Measurements from ENCODE around the gene BCL2L1.

BCL2L1 gene

DNA sequence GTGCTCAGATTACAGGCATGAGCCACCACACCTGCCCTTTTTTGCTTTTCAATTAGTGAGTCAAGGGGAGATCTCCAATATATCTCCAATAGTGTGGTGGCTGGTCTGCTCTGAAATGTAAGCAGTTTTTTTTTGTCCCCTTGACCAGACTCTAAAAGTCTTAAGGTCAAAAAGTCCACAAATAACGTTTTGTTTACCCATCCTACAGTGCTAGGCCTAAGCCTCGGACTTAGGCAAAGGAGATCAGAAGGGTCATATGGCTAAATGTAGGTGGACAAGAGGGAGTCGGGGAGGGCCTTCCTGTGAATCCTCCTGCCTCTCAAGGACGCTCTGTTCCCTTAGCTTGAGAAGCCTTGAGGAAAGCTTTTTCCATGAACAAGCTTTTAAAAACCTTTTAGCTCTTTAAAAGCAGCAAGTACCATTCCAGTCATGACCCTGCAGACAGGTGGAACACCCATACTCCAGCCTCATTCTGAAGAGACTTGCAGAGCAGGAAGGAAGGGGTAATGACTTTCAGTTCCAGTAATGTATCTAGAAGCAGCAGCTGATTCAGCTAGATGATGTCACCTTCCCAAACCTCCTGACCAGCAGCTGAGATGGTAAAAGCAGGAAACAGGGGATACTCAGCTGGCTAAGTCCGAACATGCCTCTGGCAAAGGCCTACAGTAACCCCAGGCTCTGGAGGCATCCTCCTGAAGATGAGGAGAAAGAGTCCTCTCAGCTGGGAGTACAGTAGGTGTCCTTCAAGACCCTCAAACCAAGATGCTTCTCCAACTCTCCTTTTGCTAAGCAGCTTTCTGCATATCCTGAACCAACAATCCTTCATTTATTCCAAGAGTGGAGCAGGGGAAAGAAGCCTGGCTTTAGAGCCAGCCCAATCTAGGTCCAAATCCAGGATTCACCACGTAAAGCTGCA is 23.6 kb downstream of the BCL2L1 start:
- no peaks in the 10 kb centered on the region for H3K9me3 ChIP-seq (ENCODE audit: control extremely low read depth in 1 of 5, control insufficient read depth in 4 of 5, insufficient read depth in 2 of 5, low read depth in 1 of 5, low read length in 4 of 5)
- ChIA-PET POLR2A (interaction anchor here (0.6 kb wide), 1 partner anchor 18 kb away, joined by 3 read pairs; no protein-coding TSS in a partner anchor), CTCF (interaction anchor here (1.0 to 11.2 kb wide), 10 partner anchors 9 to 37 kb away, joined by 3 to 67 read pairs (median 8); partner anchors contain the start of gene BCL2L1)
- DNase-seq: peak in 2 of 3 donors; percentile 55 to 69
- H3K27ac ChIP-seq (ENCODE audit: insufficient read depth in 1 of 2, low read depth in 1 of 2, low read length in 2 of 2, poor library complexity in 1 of 2, severe bottlenecking in 2 of 2): peak overlapping the region in 1 of 2 experiments; percentile 61
- no peaks in the 10 kb centered on the region for H3K27me3 ChIP-seq (replicated peaks in 2 of 5; ENCODE audit: control insufficient read depth in 4 of 5, insufficient read depth in 5 of 5, low read length in 4 of 5)
- H3K4me3 ChIP-seq (ENCODE audit: control insufficient read depth in 1 of 7, extremely low read depth in 1 of 7, insufficient read depth in 4 of 7, low read depth in 2 of 7, low read length in 6 of 7): peak overlapping the region in 1 of 7 experiments; percentile 30
- peaks cover 0 to 34% (median 23%) of the 10 kb centered on the region in 4 experiments for H3K4me1 ChIP-seq (ENCODE audit: control extremely low read depth in 1 of 4, control insufficient read depth in 4 of 4, insufficient read depth in 4 of 4, low read length in 3 of 4)
- H3K36me3 ChIP-seq (ENCODE audit: control insufficient read depth in 4 of 4, insufficient read depth in 4 of 4, low read length in 3 of 4): peaks cover 6 to 30% (median 13%) of the 10 kb centered on the region in 4 experiments
- WGBS (ENCODE audit: insufficient coverage): 83% methylated on average over 3 of the region's 6 CpGs

- H3K27me3 ChIP-seq (replicated peaks in 2 of 5; ENCODE audit: control insufficient read depth in 4 of 5, insufficient read depth in 5 of 5, low read length in 4 of 5): no peaks in the 10 kb centered on the region
- 100% methylated on average over 6 of the region's 8 CpGs for WGBS (ENCODE audit: insufficient coverage)
- no peaks in the 10 kb centered on the region for H3K9me3 ChIP-seq (ENCODE audit: control extremely low read depth in 1 of 5, control insufficient read depth in 4 of 5, insufficient read depth in 2 of 5, low read depth in 1 of 5, low read length in 4 of 5)
- H3K36me3 ChIP-seq (ENCODE audit: control insufficient read depth in 4 of 4, insufficient read depth in 4 of 4, low read length in 3 of 4): peaks cover 6 to 30% (median 13%) of the 10 kb centered on the region in 4 experiments
- H3K27ac ChIP-seq (ENCODE audit: insufficient read depth in 1 of 2, low read depth in 1 of 2, low read length in 2 of 2, poor library complexity in 1 of 2, severe bottlenecking in 2 of 2): no peak overlapping the region
- peaks cover 0 to 42% (median 28%) of the 10 kb centered on the region in 4 experiments for H3K4me1 ChIP-seq (ENCODE audit: control extremely low read depth in 1 of 4, control insufficient read depth in 4 of 4, insufficient read depth in 4 of 4, low read length in 3 of 4)
- DNase-seq: no peak
- no peak overlapping the region for H3K4me3 ChIP-seq (ENCODE audit: control insufficient read depth in 1 of 7, extremely low read depth in 1 of 7, insufficient read depth in 4 of 7, low read depth in 2 of 7, low read length in 6 of 7)
- POLR2A ChIA-PET: no interaction called here
- CTCF ChIA-PET: interaction anchor here (1.0 to 11.2 kb wide), 8 partner anchors 9 to 37 kb away, joined by 3 to 67 read pairs (median 8); partner anchors contain the start of gene BCL2L1
These were observed 24.3 kb downstream of the BCL2L1 start for GRCh38 chr20:31698243-31698802.

DNA sequence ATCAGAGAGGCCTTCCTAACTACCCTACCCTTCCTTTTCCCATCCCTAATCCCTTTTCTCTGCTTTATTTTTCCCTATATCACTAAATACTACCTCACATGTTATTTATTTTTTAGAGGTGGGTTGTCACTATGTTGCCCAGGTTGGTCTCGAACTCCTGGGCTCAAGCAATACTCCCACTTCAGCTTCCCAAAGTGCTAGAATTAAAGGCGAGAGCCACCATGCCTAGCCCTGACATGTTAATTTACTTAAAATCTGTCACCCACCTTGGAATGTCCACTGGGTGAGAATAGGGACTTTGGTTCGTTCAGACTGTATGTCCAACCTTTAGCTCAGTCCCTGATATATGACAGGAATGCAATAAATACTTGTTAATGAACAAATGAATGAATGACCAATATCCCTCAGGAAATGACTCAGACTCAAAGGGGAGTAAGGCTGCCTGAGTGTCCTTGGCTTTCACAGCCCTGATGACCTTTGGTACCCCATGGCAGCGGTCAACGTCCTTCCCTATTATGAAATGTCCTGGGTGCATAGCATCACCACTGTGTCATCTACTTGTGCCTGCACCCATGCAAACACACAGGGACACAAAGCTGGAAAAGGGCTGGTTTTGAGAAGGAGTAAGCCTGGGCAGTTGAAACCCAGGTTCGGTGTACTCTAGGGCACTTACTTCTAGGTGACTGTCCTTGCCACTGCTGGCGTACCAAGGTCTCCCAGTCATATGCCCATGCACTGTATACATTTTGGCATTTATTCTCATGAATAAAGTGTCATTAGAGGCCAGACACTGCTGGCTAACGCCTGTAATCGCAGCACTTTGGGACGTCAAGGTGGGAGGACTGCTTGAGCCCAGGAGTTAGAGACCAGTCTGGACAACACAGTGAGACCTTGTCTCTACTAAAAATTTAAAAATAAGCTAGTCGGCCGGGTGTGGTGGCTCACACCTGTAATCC is 26.5 kb downstream of the BCL2L1 start:
- Histone ChIP-seq H3K27ac (ENCODE audit: insufficient read depth in 1 of 2, low read depth in 1 of 2, low read length in 2 of 2, poor library complexity in 1 of 2, severe bottlenecking in 2 of 2) (no peak overlapping the region), H3K36me3 (ENCODE audit: control insufficient read depth in 4 of 4, insufficient read depth in 4 of 4, low read length in 3 of 4) (peaks cover 8 to 21% (median 12%) of the 10 kb centered on the region in 4 experiments), H3K4me1 (ENCODE audit: control extremely low read depth in 1 of 4, control insufficient read depth in 4 of 4, insufficient read depth in 4 of 4, low read length in 3 of 4) (peaks cover 0 to 48% (median 40%) of the 10 kb centered on the region in 4 experiments), H3K27me3 (replicated peaks in 2 of 5; ENCODE audit: control insufficient read depth in 4 of 5, insufficient read depth in 5 of 5, low read length in 4 of 5) (no peaks in the 10 kb centered on the region), H3K4me3 (ENCODE audit: control insufficient read depth in 1 of 7, extremely low read depth in 1 of 7, insufficient read depth in 4 of 7, low read depth in 2 of 7, low read length in 6 of 7) (no peak overlapping the region), H3K9me3 (ENCODE audit: control extremely low read depth in 1 of 5, control insufficient read depth in 4 of 5, insufficient read depth in 2 of 5, low read depth in 1 of 5, low read length in 4 of 5) (no peaks in the 10 kb centered on the region)
- DNase-seq: no peak
- ChIA-PET POLR2A (interaction anchor here (0.5 kb wide), 1 partner anchor 38 kb away, joined by 4 read pairs; no protein-coding TSS in a partner anchor), CTCF (interaction anchor here (0.8 to 11.2 kb wide), 8 partner anchors 9 to 33 kb away, joined by 3 to 67 read pairs (median 4); partner anchors contain the start of gene BCL2L1)
- 97% methylated on average over 9 of the region's 12 CpGs for WGBS (ENCODE audit: insufficient coverage)

- POLR2A ChIA-PET: interaction anchor here (1.0 kb wide), 1 partner anchor 11 kb away, joined by 4 read pairs; no protein-coding TSS in a partner anchor
- 96% methylated on average over 4 of the region's 5 CpGs for WGBS (ENCODE audit: insufficient coverage)
- CTCF ChIA-PET: interaction anchor here (0.8 to 11.2 kb wide), 8 partner anchors 10 to 63 kb away, joined by 3 to 67 read pairs (median 4); partner anchors contain the start of gene BCL2L1
- no peak overlapping the region for H3K4me3 ChIP-seq (ENCODE audit: control insufficient read depth in 1 of 7, extremely low read depth in 1 of 7, insufficient read depth in 4 of 7, low read depth in 2 of 7, low read length in 6 of 7)
- H3K9me3 ChIP-seq (ENCODE audit: control extremely low read depth in 1 of 5, control insufficient read depth in 4 of 5, insufficient read depth in 2 of 5, low read depth in 1 of 5, low read length in 4 of 5): no peaks in the 10 kb centered on the region
- H3K27me3 ChIP-seq (replicated peaks in 2 of 5; ENCODE audit: control insufficient read depth in 4 of 5, insufficient read depth in 5 of 5, low read length in 4 of 5): no peaks in the 10 kb centered on the region
- DNase-seq: no peak
- peaks cover 5 to 12% (median 9%) of the 10 kb centered on the region in 4 experiments for H3K36me3 ChIP-seq (ENCODE audit: control insufficient read depth in 4 of 4, insufficient read depth in 4 of 4, low read length in 3 of 4)
- H3K27ac ChIP-seq (ENCODE audit: insufficient read depth in 1 of 2, low read depth in 1 of 2, low read length in 2 of 2, poor library complexity in 1 of 2, severe bottlenecking in 2 of 2): peak overlapping the region in 1 of 2 experiments; percentile 51
- H3K4me1 ChIP-seq (ENCODE audit: control extremely low read depth in 1 of 4, control insufficient read depth in 4 of 4, insufficient read depth in 4 of 4, low read length in 3 of 4): peaks cover 0 to 52% (median 39%) of the 10 kb centered on the region in 4 experiments
These were observed 27.6 kb downstream of the BCL2L1 start for GRCh38 chr20:31694842-31695593.

- POLR2A ChIA-PET: interaction anchor here (1.0 to 1.1 kb wide), 2 partner anchors 8 to 10 kb away, joined by 4 to 5 read pairs; no protein-coding TSS in a partner anchor
- peaks cover 0 to 48% (median 32%) of the 10 kb centered on the region in 4 experiments for H3K4me1 ChIP-seq (ENCODE audit: control extremely low read depth in 1 of 4, control insufficient read depth in 4 of 4, insufficient read depth in 4 of 4, low read length in 3 of 4)
- H3K4me3 ChIP-seq (ENCODE audit: control insufficient read depth in 1 of 7, extremely low read depth in 1 of 7, insufficient read depth in 4 of 7, low read depth in 2 of 7, low read length in 6 of 7): no peak overlapping the region
- CTCF ChIA-PET: interaction anchor here (1.2 to 11.2 kb wide), 9 partner anchors 10 to 62 kb away, joined by 4 to 67 read pairs (median 6); partner anchors contain the start of gene BCL2L1
- 80% methylated on average over 2 of the region's 4 CpGs for WGBS (ENCODE audit: insufficient coverage)
- peaks cover 3 to 10% (median 6%) of the 10 kb centered on the region in 4 experiments for H3K36me3 ChIP-seq (ENCODE audit: control insufficient read depth in 4 of 4, insufficient read depth in 4 of 4, low read length in 3 of 4)
- H3K27me3 ChIP-seq (replicated peaks in 2 of 5; ENCODE audit: control insufficient read depth in 4 of 5, insufficient read depth in 5 of 5, low read length in 4 of 5): no peaks in the 10 kb centered on the region
- no peaks in the 10 kb centered on the region for H3K9me3 ChIP-seq (ENCODE audit: control extremely low read depth in 1 of 5, control insufficient read depth in 4 of 5, insufficient read depth in 2 of 5, low read depth in 1 of 5, low read length in 4 of 5)
- H3K27ac ChIP-seq (ENCODE audit: insufficient read depth in 1 of 2, low read depth in 1 of 2, low read length in 2 of 2, poor library complexity in 1 of 2, severe bottlenecking in 2 of 2): peak overlapping the region in 1 of 2 experiments; percentile 15
- DNase-seq: peak in 1 of 3 donors; percentile 11
These were observed 28.5 kb downstream of the BCL2L1 start for GRCh38 chr20:31693987-31694661.
